Upper lobe of left lung (tissue), 6 donors: Measurements from ENCODE around the gene DOCK1. TPM values are rescaled to one million over a fixed set of nuclear protein-coding genes. Genes with fewer than 3 reads are reported as not detected.
"Not testable (repeated sequence)": the region's sequence is repeated elsewhere in the genome, so short reads cannot be mapped to it uniquely, and the experiment has no call there.

ENCODE experiments used
- ATAC-seq, 2 donors: fragments of 200-7000 bp; cut with Tn5 transposase; one replicate each; pipeline ENCODE4 v1.9.1; 2022; ENCODE audit warnings: mild to moderate bottlenecking in 2 of 2, moderate library complexity in 2 of 2; ENCODE audit not compliant: low FRiP score in 2 of 2
- DNase-seq, 2 donors: peaks; one replicate each; pipeline ENCODE4 v3.0.0-alpha.2; 2019 to 2020
- H3K27ac ChIP-seq, 4 donors: fragments of 200-600 bp; sonication (generic); one replicate each; pipeline ENCODE4 v1.5.1; 2016 to 2019
- H3K27me3 ChIP-seq, 4 donors: fragments of 200-600 bp; sonication (generic); one replicate each; pipeline ENCODE4 v1.5.1; 2017 to 2019
- H3K36me3 ChIP-seq, 4 donors: fragments of 200-600 bp; sonication (generic); one replicate each; pipeline ENCODE4 v1.5.1; 2016 to 2019
- H3K4me1 ChIP-seq, 4 donors: fragments of 200-600 bp; sonication (generic); one replicate each; pipeline ENCODE4 v1.5.1; 2018 to 2019
- H3K4me3 ChIP-seq, 4 donors: fragments of 200-600 bp; sonication (generic); one replicate each; pipeline ENCODE4 v1.5.1; 2017 to 2019; ENCODE audit warnings: mild to moderate bottlenecking in 2 of 4, moderate library complexity in 1 of 4
- H3K9me3 ChIP-seq, 4 donors: fragments of 200-600 bp; sonication (generic); one replicate each; pipeline ENCODE4 v1.5.1; 2018 to 2019
- CTCF ChIP-seq, 6 experiments: fragments of 450-650 bp in 4 of 6; fragments of 200-600 bp in 2 of 6; sonication (generic) in 2 of 6; IDR thresholded peaks; one replicate each; pipeline ENCODE4 v1.5.1; 2016 to 2019; ENCODE audit warnings: antibody characterized with exemption in 6 of 6
- EP300 ChIP-seq, 4 donors: sonication (generic); formaldehyde crosslinking; IDR thresholded peaks; one replicate each; pipeline ENCODE4 v1.5.1; 2017; ENCODE audit warnings: antibody characterized with exemption in 4 of 4, control low read depth in 2 of 4
- POLR2A ChIP-seq, 4 donors: fragments of 450-650 bp; IDR thresholded peaks; one replicate each; pipeline ENCODE4 v1.5.1; 2016 to 2017; ENCODE audit warnings: antibody characterized with exemption in 4 of 4, mild to moderate bottlenecking in 2 of 4
- POLR2AphosphoS5 ChIP-seq, 2 donors: sonication (generic); formaldehyde crosslinking; IDR thresholded peaks; one replicate each; pipeline ENCODE4 v1.5.1; 2017; ENCODE audit warnings: antibody characterized with exemption in 2 of 2
- WGBS, 2 donors: methylation state at CpG; one replicate each; pipeline ENCODE4 v1.1.5; 2017 to 2018; 5-methylcytosine and 5-hydroxymethylcytosine counted together
- total RNA-seq, 6 donors: library from RNA; depleted of rRNA in 4 of 6; stranded (reverse); fragments of >200 nt in 4 of 6; gene quantifications; one replicate each; pipeline versions ENCODE4 v1.1.0 to v1.2.1, GENCODE V29; 2016 to 2021
- donor health status: DM: no; HTN: no; CAD: no; lungs with moderate emphysema.
- donor health status: DM: no; HTN: yes; CAD: no; lungs with severe emphysema.

DOCK1 gene
- total RNA-seq, 6 donors from 2014 or later = 37.5 to 63.9 (median 45.8) TPM

- H3K9me3 ChIP-seq = no peaks in the 10 kb centered on the region
- DNase-seq (no peak), ATAC-seq (no peak)
- H3K4me3 ChIP-seq = no peak overlapping the region
- no peak for TF ChIP-seq EP300 (IDR thresholded peaks at IDR 0.05)
- TF ChIP-seq POLR2A (IDR thresholded peaks at IDR 0.05) = no peak
- no peak for TF ChIP-seq CTCF (IDR thresholded peaks at IDR 0.05)
- TF ChIP-seq POLR2AphosphoS5 (IDR thresholded peaks at IDR 0.05) = no peak
- H3K27ac ChIP-seq = no peak overlapping the region
- no peaks in the 10 kb centered on the region for H3K27me3 ChIP-seq
- H3K4me1 ChIP-seq = peaks cover 5 to 22% (median 16%) of the 10 kb centered on the region in 4 donors
- peaks cover 0 to 8% (median 2%) of the 10 kb centered on the region in 4 donors for H3K36me3 ChIP-seq
- 87 to 95% methylated on average over 10 to 11 of the region's 11 CpGs for WGBS, 2 donors
Observed at GRCh38 chr10:126932516-126932915, 27.3 kb downstream of the DOCK1 start.

- no peak for ATAC-seq
- WGBS, 2 donors = 62 to 83% methylated on average over 4 of the region's 4 CpGs
- Histone ChIP-seq H3K9me3 (no peaks in the 10 kb centered on the region), H3K4me1 (peaks cover 5 to 22% (median 16%) of the 10 kb centered on the region in 4 donors), H3K27ac (no peak overlapping the region), H3K27me3 (no peaks in the 10 kb centered on the region), H3K36me3 (peaks cover 0 to 2% (median 0%) of the 10 kb centered on the region in 4 donors), H3K4me3 (no peak overlapping the region)
- no peak for TF ChIP-seq POLR2A (IDR thresholded peaks at IDR 0.05)
- TF ChIP-seq CTCF (IDR thresholded peaks at IDR 0.05) = no peak
- no peak for TF ChIP-seq EP300 (IDR thresholded peaks at IDR 0.05)
- no peak for TF ChIP-seq POLR2AphosphoS5 (IDR thresholded peaks at IDR 0.05)
- no peak for DNase-seq
Observed at GRCh38 chr10:126933116-126933515, 27.9 kb downstream of the DOCK1 start.

GRCh38 chr10:126935263-126935946 is 30.2 kb downstream of the DOCK1 start:
- TF ChIP-seq EP300 (IDR thresholded peaks at IDR 0.05) (no peak), CTCF (IDR thresholded peaks at IDR 0.05) (no peak), POLR2AphosphoS5 (IDR thresholded peaks at IDR 0.05) (no peak), POLR2A (IDR thresholded peaks at IDR 0.05) (no peak)
- Histone ChIP-seq H3K4me1 (peaks cover 5 to 20% (median 16%) of the 10 kb centered on the region in 4 donors), H3K4me3 (no peak overlapping the region), H3K36me3 (no peaks in the 10 kb centered on the region), H3K27me3 (no peaks in the 10 kb centered on the region), H3K27ac (no peak overlapping the region), H3K9me3 (no peaks in the 10 kb centered on the region)
- WGBS, 2 donors = 56 to 60% methylated on average over 5 of the region's 5 CpGs
- no peak for ATAC-seq
- DNase-seq = no peak

GRCh38 chr10:126937026-126937425 is 31.8 kb downstream of the DOCK1 start:
- Histone ChIP-seq H3K4me1 (peaks cover 0 to 12% (median 9%) of the 10 kb centered on the region in 4 donors), H3K27me3 (no peaks in the 10 kb centered on the region), H3K4me3 (no peak overlapping the region), H3K27ac (no peak overlapping the region), H3K9me3 (no peaks in the 10 kb centered on the region), H3K36me3 (no peaks in the 10 kb centered on the region)
- ATAC-seq = no peak
- TF ChIP-seq EP300 (IDR thresholded peaks at IDR 0.05) = no peak
- TF ChIP-seq CTCF (IDR thresholded peaks at IDR 0.05) = no peak
- TF ChIP-seq POLR2A (IDR thresholded peaks at IDR 0.05) = no peak
- no peak for TF ChIP-seq POLR2AphosphoS5 (IDR thresholded peaks at IDR 0.05)
- DNase-seq = no peak
- 64 to 73% methylated on average over 3 of the region's 3 CpGs for WGBS, 2 donors

GRCh38 chr10:126938121-126938520 is 32.9 kb downstream of the DOCK1 start:
- H3K9me3 ChIP-seq, H3K4me3 ChIP-seq, ATAC-seq, H3K27me3 ChIP-seq, DNase-seq, H3K36me3 ChIP-seq, H3K27ac ChIP-seq: not testable (repeated sequence)
- 94 to 99% methylated on average over 9 of the region's 9 CpGs for WGBS, 2 donors
- peaks cover 0 to 12% (median 9%) of the 10 kb centered on the region in 4 donors for H3K4me1 ChIP-seq
